GM18498 (cell line): Measurements from ENCODE around the gene HAT1.

Experiments used
- ATAC-seq: cut with Tn5 transposase; IDR thresholded peaks from one replicate; pipeline ENCODE4 v1.9.1; 2021; ENCODE audit warnings: mild to moderate bottlenecking, moderate library complexity; ENCODE audit not compliant: unreplicated experiment

HAT1 gene

GRCh38 chr2:171913517-171913916 is 8.7 kb upstream of the HAT1 start:
- ATAC-seq, result no peak

- no peak for ATAC-seq
Measured at GRCh38 chr2:171919453-171919852, 2.8 kb upstream of the HAT1 start.

- no peak for ATAC-seq
Measured at GRCh38 chr2:171921970-171922229, 361 bp upstream of the HAT1 start.

- ATAC-seq, result no peak
Measured at GRCh38 chr2:171923206-171923605, 945 bp downstream of the HAT1 start.

- ATAC-seq, result no peak
Measured at GRCh38 chr2:171924170-171924942, 2.1 kb downstream of the HAT1 start.

GRCh38 chr2:171930385-171930784 is 8.1 kb downstream of the HAT1 start:
- ATAC-seq, result no peak

- ATAC-seq, result no peak
Measured at GRCh38 chr2:171939058-171939742, 16.9 kb downstream of the HAT1 start.

- no peak for ATAC-seq
Measured at GRCh38 chr2:171939743-171940071, 17.4 kb downstream of the HAT1 start.

- ATAC-seq, result no peak
Measured at GRCh38 chr2:171941316-171941699, 19.0 kb downstream of the HAT1 start.

- ATAC-seq, result no peak
Measured at GRCh38 chr2:171943869-171944268, 21.6 kb downstream of the HAT1 start.

- no peak for ATAC-seq
Measured at GRCh38 chr2:171952276-171952675, 30.0 kb downstream of the HAT1 start.

- ATAC-seq, result no peak
Measured at GRCh38 chr2:171952748-171953147, 30.5 kb downstream of the HAT1 start.

GRCh38 chr2:171956135-171956825 is 34.0 kb downstream of the HAT1 start:
- ATAC-seq, result no peak

GRCh38 chr2:171957061-171957460 is 34.8 kb downstream of the HAT1 start:
- no peak for ATAC-seq

- ATAC-seq, result no peak
Measured at GRCh38 chr2:171958475-171958874, 36.2 kb downstream of the HAT1 start.

GRCh38 chr2:171959998-171960397 is 37.7 kb downstream of the HAT1 start:
- ATAC-seq, result no peak

- no peak for ATAC-seq
Measured at GRCh38 chr2:171960570-171960969, 38.3 kb downstream of the HAT1 start.

- ATAC-seq, result no peak
Measured at GRCh38 chr2:171963198-171963597, 40.9 kb downstream of the HAT1 start.

GRCh38 chr2:171964308-171964707 is 42.0 kb downstream of the HAT1 start:
- ATAC-seq, result no peak

- ATAC-seq, result no peak
Measured at GRCh38 chr2:171965238-171965637, 43.0 kb downstream of the HAT1 start.

GRCh38 chr2:171965661-171966060 is 43.4 kb downstream of the HAT1 start:
- no peak for ATAC-seq

GRCh38 chr2:171966235-171966634 is 44.0 kb downstream of the HAT1 start:
- ATAC-seq, result no peak
